Measurements from ENCODE around the gene BOLA1. TPM values are rescaled to one million over a fixed set of nuclear protein-coding genes. Genes with fewer than 3 reads are reported as not detected.

Gene BOLA1
- total and polyA plus RNA-seq, 5 donors, result 13.0 to 40.2 (median 22.0) TPM

GRCh38 chr1:149887456-149888246 lies 11.7 kb upstream of the BOLA1 start:
- intact Hi-C loops (cut with DNase I), result no loop called here
- Histone ChIP-seq H3K4me3 (ENCODE audit: low read length) (peak overlapping the region; percentile 46), H3K27me3 (ENCODE audit: control insufficient read depth, insufficient read depth) (no peaks in the 10 kb centered on the region), H3K4me1 (ENCODE audit: control insufficient read depth, insufficient read depth, low read length) (peaks cover 3% of the 10 kb centered on the region), H3K27ac (ENCODE audit: low read length) (peak overlapping the region; percentile 98), H3K9me3 (ENCODE audit: control insufficient read depth, low read length) (no peaks in the 10 kb centered on the region)
- WGBS, result under 1% methylated on average over 46 of the region's 46 CpGs
- peak; percentile 80 to 83 for ATAC-seq
- peak; percentile 76 to 88 (median 85) for DNase-seq

GRCh38 chr1:149888247-149888998 lies 10.9 kb upstream of the BOLA1 start:
- peak; percentile 79 to 91 (median 90) for DNase-seq
- ATAC-seq, result peak; percentile 53 to 59
- peak overlapping the region; percentile 98 for H3K27ac ChIP-seq (ENCODE audit: low read length)
- WGBS, result 3% methylated on average over 28 of the region's 28 CpGs
- H3K27me3 ChIP-seq (ENCODE audit: control insufficient read depth, insufficient read depth), result no peaks in the 10 kb centered on the region
- peaks cover 3% of the 10 kb centered on the region for H3K4me1 ChIP-seq (ENCODE audit: control insufficient read depth, insufficient read depth, low read length)
- no peaks in the 10 kb centered on the region for H3K9me3 ChIP-seq (ENCODE audit: control insufficient read depth, low read length)
- intact Hi-C loops (cut with DNase I), result no loop called here
- H3K4me3 ChIP-seq (ENCODE audit: low read length), result peak overlapping the region; percentile 46

GRCh38 chr1:149888999-149889289 lies 10.4 kb upstream of the BOLA1 start:
- intact Hi-C loops (cut with DNase I), result no loop called here

GRCh38 chr1:149896575-149896974 lies 2.8 kb upstream of the BOLA1 start:
- no peak overlapping the region for H3K4me3 ChIP-seq (ENCODE audit: low read length)
- no peak for ATAC-seq
- 91% methylated on average over 4 of the region's 4 CpGs for WGBS

More at GRCh38 chr1:149888999-149889289, 10.4 kb upstream of the BOLA1 start:
- DNase-seq (peak in 2 of 3 donors; percentile 45 to 75), ATAC-seq (no peak)
- Histone ChIP-seq H3K4me3 (ENCODE audit: low read length) (peak overlapping the region; percentile 46), H3K27ac (ENCODE audit: low read length) (peak overlapping the region; percentile 98), H3K4me1 (ENCODE audit: control insufficient read depth, insufficient read depth, low read length) (peaks cover 3% of the 10 kb centered on the region), H3K27me3 (ENCODE audit: control insufficient read depth, insufficient read depth) (no peaks in the 10 kb centered on the region), H3K9me3 (ENCODE audit: control insufficient read depth, low read length) (no peaks in the 10 kb centered on the region)
- WGBS, result 13% methylated on average over 6 of the region's 6 CpGs

GRCh38 chr1:149903836-149904491 lies 4.6 kb downstream of the BOLA1 start:
- 87% methylated on average over 5 of the region's 5 CpGs for WGBS
- DNase-seq (no peak), ATAC-seq (no peak)
- H3K9me3 ChIP-seq (ENCODE audit: control insufficient read depth, low read length), result no peaks in the 10 kb centered on the region
- intact Hi-C loops (cut with DNase I), result no loop called here
- peaks cover 6% of the 10 kb centered on the region for H3K4me1 ChIP-seq (ENCODE audit: control insufficient read depth, insufficient read depth, low read length)
- no peaks in the 10 kb centered on the region for H3K27me3 ChIP-seq (ENCODE audit: control insufficient read depth, insufficient read depth)
- H3K4me3 ChIP-seq (ENCODE audit: low read length), result no peak overlapping the region
- no peak overlapping the region for H3K27ac ChIP-seq (ENCODE audit: low read length)

More at GRCh38 chr1:149896575-149896974, 2.8 kb upstream of the BOLA1 start:
- no peak for DNase-seq
- peaks cover 6% of the 10 kb centered on the region for H3K4me1 ChIP-seq (ENCODE audit: control insufficient read depth, insufficient read depth, low read length)
- intact Hi-C loops (cut with DNase I), result loop anchor here in 1 of 4 donors (10.0 kb wide), 1 partner anchor 158 kb away; no protein-coding TSS in a partner anchor
- H3K27ac ChIP-seq (ENCODE audit: low read length), result no peak overlapping the region
- H3K9me3 ChIP-seq (ENCODE audit: control insufficient read depth, low read length), result no peaks in the 10 kb centered on the region
- no peaks in the 10 kb centered on the region for H3K27me3 ChIP-seq (ENCODE audit: control insufficient read depth, insufficient read depth)

GRCh38 chr1:149906570-149907075 lies 7.3 kb downstream of the BOLA1 start:
- Histone ChIP-seq H3K9me3 (ENCODE audit: control insufficient read depth, low read length) (no peaks in the 10 kb centered on the region), H3K27me3 (ENCODE audit: control insufficient read depth, insufficient read depth) (no peaks in the 10 kb centered on the region), H3K4me3 (ENCODE audit: low read length) (no peak overlapping the region), H3K4me1 (ENCODE audit: control insufficient read depth, insufficient read depth, low read length) (no peaks in the 10 kb centered on the region), H3K27ac (ENCODE audit: low read length) (no peak overlapping the region)
- intact Hi-C loops (cut with DNase I), result no loop called here
- DNase-seq (no peak), ATAC-seq (no peak)
- 61% methylated on average over 10 of the region's 10 CpGs for WGBS

GRCh38 chr1:149914545-149914944 lies 15.2 kb downstream of the BOLA1 start:
- ATAC-seq (no peak), DNase-seq (no peak)
- 86% methylated on average over 1 of the region's 1 CpG for WGBS
- no peaks in the 10 kb centered on the region for H3K4me1 ChIP-seq (ENCODE audit: control insufficient read depth, insufficient read depth, low read length)
- no peak overlapping the region for H3K4me3 ChIP-seq (ENCODE audit: low read length)
- H3K27me3 ChIP-seq (ENCODE audit: control insufficient read depth, insufficient read depth), result no peaks in the 10 kb centered on the region
- H3K9me3 ChIP-seq (ENCODE audit: control insufficient read depth, low read length), result no peaks in the 10 kb centered on the region
- intact Hi-C loops (cut with DNase I), result no loop called here
- no peak overlapping the region for H3K27ac ChIP-seq (ENCODE audit: low read length)

GRCh38 chr1:149915429-149916192 lies 16.2 kb downstream of the BOLA1 start:
- Histone ChIP-seq H3K9me3 (ENCODE audit: control insufficient read depth, low read length) (no peaks in the 10 kb centered on the region), H3K4me3 (ENCODE audit: low read length) (no peak overlapping the region), H3K4me1 (ENCODE audit: control insufficient read depth, insufficient read depth, low read length) (no peaks in the 10 kb centered on the region), H3K27ac (ENCODE audit: low read length) (no peak overlapping the region), H3K27me3 (ENCODE audit: control insufficient read depth, insufficient read depth) (no peaks in the 10 kb centered on the region)
- intact Hi-C loops (cut with DNase I), result no loop called here
- ATAC-seq (no peak), DNase-seq (no peak)
- 80% methylated on average over 11 of the region's 11 CpGs for WGBS

GRCh38 chr1:149916193-149916897 lies 17.0 kb downstream of the BOLA1 start:
- no peak for DNase-seq
- 24% methylated on average over 9 of the region's 9 CpGs for WGBS
- H3K27me3 ChIP-seq (ENCODE audit: control insufficient read depth, insufficient read depth), result no peaks in the 10 kb centered on the region
- no peak overlapping the region for H3K27ac ChIP-seq (ENCODE audit: low read length)
- no peaks in the 10 kb centered on the region for H3K4me1 ChIP-seq (ENCODE audit: control insufficient read depth, insufficient read depth, low read length)
- no peaks in the 10 kb centered on the region for H3K9me3 ChIP-seq (ENCODE audit: control insufficient read depth, low read length)
- intact Hi-C loops (cut with DNase I), result no loop called here
- no peak overlapping the region for H3K4me3 ChIP-seq (ENCODE audit: low read length)
- ATAC-seq, result no peak

GRCh38 chr1:149916898-149917252 lies 17.5 kb downstream of the BOLA1 start:
- ATAC-seq (no peak), DNase-seq (no peak)
- Histone ChIP-seq H3K27me3 (ENCODE audit: control insufficient read depth, insufficient read depth) (no peaks in the 10 kb centered on the region), H3K4me3 (ENCODE audit: low read length) (no peak overlapping the region), H3K4me1 (ENCODE audit: control insufficient read depth, insufficient read depth, low read length) (no peaks in the 10 kb centered on the region), H3K9me3 (ENCODE audit: control insufficient read depth, low read length) (no peaks in the 10 kb centered on the region), H3K27ac (ENCODE audit: low read length) (no peak overlapping the region)
- intact Hi-C loops (cut with DNase I), result no loop called here
- WGBS, result 11% methylated on average over 10 of the region's 10 CpGs

All from right cardiac atrium (tissue), 5 donors.